RKO (cell line): Measurements from ENCODE around the gene RP9.
"Not testable (repeated sequence)": the region's sequence is repeated elsewhere in the genome, so short reads cannot be mapped to it uniquely, and the experiment has no call there.

Experiments used
- DNase-seq: peaks from one replicate; pipeline ENCODE4 v3.0.0-alpha.2; 2016; ENCODE audit warnings: low spot score

RP9 gene

GRCh38 chr7:33101906-33102305 lies 7.3 kb downstream of the RP9 start:
- DNase-seq: no peak

GRCh38 chr7:33100770-33101169 lies 8.4 kb downstream of the RP9 start:
- no peak for DNase-seq

- no peak for DNase-seq
Measured at GRCh38 chr7:33099154-33099940, 9.9 kb downstream of the RP9 start.

GRCh38 chr7:33094745-33095275 lies 14.4 kb downstream of the RP9 start:
- DNase-seq: not testable (repeated sequence)

- DNase-seq: no peak
Measured at GRCh38 chr7:33093266-33093665, 15.9 kb downstream of the RP9 start.

GRCh38 chr7:33091641-33092191 lies 17.5 kb downstream of the RP9 start:
- no peak for DNase-seq

GRCh38 chr7:33091111-33091531 lies 18.1 kb downstream of the RP9 start:
- no peak for DNase-seq

GRCh38 chr7:33089142-33089541 lies 20.1 kb downstream of the RP9 start:
- no peak for DNase-seq

- DNase-seq: no peak
Measured at GRCh38 chr7:33087858-33088257, 21.3 kb downstream of the RP9 start.

GRCh38 chr7:33087356-33087755 lies 21.8 kb downstream of the RP9 start:
- DNase-seq: no peak

- DNase-seq: no peak
Measured at GRCh38 chr7:33079763-33080690, 29.2 kb downstream of the RP9 start.

GRCh38 chr7:33079096-33079495 lies 30.1 kb downstream of the RP9 start:
- DNase-seq: no peak

- DNase-seq: no peak
Measured at GRCh38 chr7:33076737-33077136, 32.5 kb downstream of the RP9 start.

GRCh38 chr7:33075818-33076518 lies 33.2 kb downstream of the RP9 start:
- DNase-seq: no peak

GRCh38 chr7:33073243-33073642 lies 36.0 kb downstream of the RP9 start:
- no peak for DNase-seq

- DNase-seq: peak; percentile 66
Measured at GRCh38 chr7:33072471-33072870, 36.7 kb downstream of the RP9 start.

GRCh38 chr7:33070831-33071230 lies 38.4 kb downstream of the RP9 start:
- no peak for DNase-seq

- DNase-seq: no peak
Measured at GRCh38 chr7:33070277-33070676, 38.9 kb downstream of the RP9 start.

GRCh38 chr7:33067921-33068320 lies 41.3 kb downstream of the RP9 start:
- DNase-seq: no peak

- no peak for DNase-seq
Measured at GRCh38 chr7:33066771-33067170, 42.4 kb downstream of the RP9 start.

GRCh38 chr7:33065981-33066380 lies 43.2 kb downstream of the RP9 start:
- DNase-seq: no peak
